NT2/D1 (cell line): Measurements from ENCODE around the gene MYZAP.

Experiments
- YY1 ChIP-seq: IDR thresholded peaks from 2 replicates; pipeline ENCODE4 v1.6.1; 2011; ENCODE audit not compliant: insufficient read length, insufficient read depth
- ZNF274 ChIP-seq: IDR thresholded peaks from 2 replicates; pipeline ENCODE4 v1.6.1; 2011; ENCODE audit warnings: mild to moderate bottlenecking, low read depth, low read length

GRCh38 chr15:57681011-57681410, 89.3 kb downstream of the MYZAP start:
- no peak for TF ChIP-seq ZNF274
- TF ChIP-seq YY1: no peak
